Breast epithelium (tissue), 3 donors: ENCODE data around the gene OR9K2.

ENCODE experiments used
- CTCF ChIP-seq, 3 donors: fragments of 450-650 bp; IDR thresholded peaks; one replicate each; pipeline ENCODE4 v1.5.1; 2016 to 2017; ENCODE audit warnings: antibody characterized with exemption in 3 of 3, mild to moderate bottlenecking in 3 of 3, moderate library complexity in 3 of 3
- POLR2AphosphoS5 ChIP-seq, 3 donors: sonication (generic); formaldehyde crosslinking; IDR thresholded peaks; one replicate each; pipeline ENCODE4 v1.6.1; 2017; ENCODE audit warnings: antibody characterized with exemption in 3 of 3

- TF ChIP-seq POLR2AphosphoS5 (IDR thresholded peaks at IDR 0.05) (no peak), CTCF (IDR thresholded peaks at IDR 0.05) (no peak)
Observed at GRCh38 chr12:55172686-55173085, 46.5 kb downstream of the OR9K2 start.
